Loucy (cell line): ENCODE measurements around the gene MX2.

Source experiments
- H2AFZ ChIP-seq: fragments of 200-600 bp; sonication (generic); 2 replicates; pipeline ENCODE4 v1.6.0; 2016; ENCODE audit warnings: antibody characterized with exemption, mild to moderate bottlenecking, low read length, moderate library complexity
- H3F3A ChIP-seq: fragments of 200-600 bp; 2 replicates; pipeline ENCODE4 v1.6.0; 2016; ENCODE audit warnings: antibody characterized with exemption, low read depth, mild to moderate bottlenecking
- H3K27me3 ChIP-seq: fragments of 200-600 bp; sonication (generic); 2 replicates; pipeline ENCODE4 v1.6.1; 2014; ENCODE audit warnings: low read length, mild to moderate bottlenecking; ENCODE audit not compliant: insufficient read depth, poor library complexity, severe bottlenecking
- H3K36me3 ChIP-seq: fragments of 200-600 bp; sonication (generic); 2 replicates; pipeline ENCODE4 v1.6.1; 2016; ENCODE audit warnings: low read length; ENCODE audit not compliant: insufficient read depth
- H3K4me1 ChIP-seq: fragments of 200-600 bp; sonication (generic); 2 replicates; pipeline ENCODE4 v1.5.1; 2014; ENCODE audit warnings: low read length, mild to moderate bottlenecking; ENCODE audit not compliant: insufficient read depth, poor library complexity, severe bottlenecking
- H3K4me2 ChIP-seq: fragments of 200-600 bp; sonication (generic); 2 replicates; pipeline ENCODE4 v1.6.0; 2014; ENCODE audit warnings: antibody characterized with exemption, low read length, low read depth, mild to moderate bottlenecking; ENCODE audit not compliant: poor library complexity, severe bottlenecking
- H3K4me3 ChIP-seq: fragments of 200-600 bp; sonication (generic); 2 replicates; pipeline ENCODE4 v1.5.1; 2014; ENCODE audit warnings: low read length, mild to moderate bottlenecking, mixed read lengths; ENCODE audit not compliant: poor library complexity, severe bottlenecking
- H3K79me2 ChIP-seq: fragments of 200-600 bp; sonication (generic); 2 replicates; pipeline ENCODE4 v1.6.1; 2014; ENCODE audit warnings: low read length; ENCODE audit not compliant: insufficient read depth
- H3K9ac ChIP-seq: fragments of 200-600 bp; sonication (generic); 2 replicates; pipeline ENCODE4 v1.6.0; 2014; ENCODE audit warnings: mild to moderate bottlenecking, low read depth, low read length, moderate library complexity; ENCODE audit not compliant: poor library complexity, severe bottlenecking
- H3K9me2 ChIP-seq: fragments of 200-600 bp; sonication (generic); replicated peaks from 2 replicates; pipeline ENCODE4 v1.6.1; 2016; ENCODE audit warnings: low read depth, low read length, mixed read lengths
- H3K9me3 ChIP-seq: fragments of 200-600 bp; sonication (generic); 2 replicates; pipeline ENCODE4 v1.6.1; 2014; ENCODE audit warnings: mild to moderate bottlenecking, antibody characterized with exemption, low read length, low read depth; ENCODE audit not compliant: insufficient read depth
- H4K20me1 ChIP-seq: fragments of 200-600 bp; sonication (generic); 2 replicates; pipeline ENCODE4 v1.6.0; 2014; ENCODE audit warnings: antibody characterized with exemption, low read length, mild to moderate bottlenecking; ENCODE audit not compliant: insufficient read depth, poor library complexity, severe bottlenecking
- EZH2phosphoT487 ChIP-seq: fragments of 200-600 bp; IDR thresholded peaks from 2 replicates; pipeline ENCODE4 v1.6.1; 2018; ENCODE audit warnings: antibody characterized with exemption, mild to moderate bottlenecking, moderate library complexity, borderline replicate concordance
- TF ChIP-seq, protein P1 (sequence below): fragments of 200-600 bp; sonication (generic); conservative IDR thresholded peaks from 2 replicates; pipeline ENCODE4 v1.5.1; 2014; ENCODE audit warnings: mild to moderate bottlenecking, antibody characterized with exemption, low read length

MX2 gene

DNA sequence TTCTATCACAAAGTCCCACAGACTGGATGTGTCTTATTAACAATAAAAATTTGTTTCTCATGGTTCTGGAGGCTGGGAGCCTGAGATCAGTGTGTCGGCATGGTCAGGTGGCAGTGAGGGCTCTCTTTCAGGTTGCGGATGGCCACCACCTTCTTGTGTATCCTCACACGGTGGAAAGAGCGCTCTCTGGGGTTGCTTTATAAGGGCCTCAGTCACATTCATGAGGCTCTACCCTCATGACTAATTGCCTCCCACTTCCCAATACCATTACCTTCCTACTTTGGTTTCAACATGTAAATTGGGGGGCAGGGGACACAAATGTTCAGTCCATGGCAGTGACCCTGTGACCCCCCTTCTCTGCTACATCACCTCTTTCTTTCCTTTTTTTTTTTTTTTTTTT, 43.5 kb downstream of the MX2 start:
- peaks cover 62% of the 10 kb centered on the region; the same call in 1 of the 2 replicates for H3K36me3 ChIP-seq

DNA sequence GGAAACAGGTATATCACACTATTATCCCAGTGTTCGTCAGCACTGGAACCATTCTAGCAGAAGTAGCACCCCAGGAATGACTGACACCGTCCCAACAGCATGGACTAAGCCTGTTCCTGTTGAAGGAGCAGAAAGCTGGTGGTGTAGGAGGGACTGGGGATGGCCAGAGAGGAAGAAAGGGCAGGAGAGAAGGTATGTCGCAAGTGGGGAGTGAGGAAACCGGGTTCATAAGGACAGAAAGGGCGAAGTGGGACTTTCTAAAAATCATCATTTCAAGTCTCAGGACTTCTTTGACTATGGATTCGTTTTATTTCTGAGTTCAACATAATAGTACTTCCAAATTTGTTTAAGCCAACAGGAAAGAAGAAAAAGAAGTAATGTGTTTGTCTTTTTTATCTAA, 44.5 kb downstream of the MX2 start:
- no peaks in the 10 kb centered on the region for H4K20me1 ChIP-seq
- no peak overlapping the region for H2AFZ ChIP-seq
- peaks cover 60% of the 10 kb centered on the region; the same call in 1 of the 2 replicates for H3K36me3 ChIP-seq
- TF ChIP-seq, protein P1, sequence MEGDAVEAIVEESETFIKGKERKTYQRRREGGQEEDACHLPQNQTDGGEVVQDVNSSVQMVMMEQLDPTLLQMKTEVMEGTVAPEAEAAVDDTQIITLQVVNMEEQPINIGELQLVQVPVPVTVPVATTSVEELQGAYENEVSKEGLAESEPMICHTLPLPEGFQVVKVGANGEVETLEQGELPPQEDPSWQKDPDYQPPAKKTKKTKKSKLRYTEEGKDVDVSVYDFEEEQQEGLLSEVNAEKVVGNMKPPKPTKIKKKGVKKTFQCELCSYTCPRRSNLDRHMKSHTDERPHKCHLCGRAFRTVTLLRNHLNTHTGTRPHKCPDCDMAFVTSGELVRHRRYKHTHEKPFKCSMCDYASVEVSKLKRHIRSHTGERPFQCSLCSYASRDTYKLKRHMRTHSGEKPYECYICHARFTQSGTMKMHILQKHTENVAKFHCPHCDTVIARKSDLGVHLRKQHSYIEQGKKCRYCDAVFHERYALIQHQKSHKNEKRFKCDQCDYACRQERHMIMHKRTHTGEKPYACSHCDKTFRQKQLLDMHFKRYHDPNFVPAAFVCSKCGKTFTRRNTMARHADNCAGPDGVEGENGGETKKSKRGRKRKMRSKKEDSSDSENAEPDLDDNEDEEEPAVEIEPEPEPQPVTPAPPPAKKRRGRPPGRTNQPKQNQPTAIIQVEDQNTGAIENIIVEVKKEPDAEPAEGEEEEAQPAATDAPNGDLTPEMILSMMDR, result no peak
- no peak for TF ChIP-seq EZH2phosphoT487
- no peaks in the 10 kb centered on the region for H3K9me2 ChIP-seq
- no peaks in the 10 kb centered on the region for H3K79me2 ChIP-seq
- H3F3A ChIP-seq, result no peaks in the 10 kb centered on the region
- no peaks in the 10 kb centered on the region for H3K4me1 ChIP-seq
- no peak overlapping the region for H3K4me2 ChIP-seq
- H3K4me3 ChIP-seq, result no peak overlapping the region
- H3K9ac ChIP-seq, result no peak overlapping the region
- no peaks in the 10 kb centered on the region for H3K9me3 ChIP-seq
- H3K27me3 ChIP-seq, result no peaks in the 10 kb centered on the region

More for the DNA sequence above, 43.5 kb downstream of the MX2 start:
- no peaks in the 10 kb centered on the region for H3K4me1 ChIP-seq
- no peak overlapping the region for H3K4me2 ChIP-seq
- no peaks in the 10 kb centered on the region for H3F3A ChIP-seq
- H3K9me3 ChIP-seq, result no peaks in the 10 kb centered on the region
- TF ChIP-seq EZH2phosphoT487, result no peak
- no peak overlapping the region for H3K9ac ChIP-seq
- no peaks in the 10 kb centered on the region for H3K79me2 ChIP-seq
- H3K27me3 ChIP-seq, result no peaks in the 10 kb centered on the region
- H4K20me1 ChIP-seq, result no peaks in the 10 kb centered on the region
- no peaks in the 10 kb centered on the region for H3K9me2 ChIP-seq
- H2AFZ ChIP-seq, result no peak overlapping the region
- no peak overlapping the region for H3K4me3 ChIP-seq

DNA sequence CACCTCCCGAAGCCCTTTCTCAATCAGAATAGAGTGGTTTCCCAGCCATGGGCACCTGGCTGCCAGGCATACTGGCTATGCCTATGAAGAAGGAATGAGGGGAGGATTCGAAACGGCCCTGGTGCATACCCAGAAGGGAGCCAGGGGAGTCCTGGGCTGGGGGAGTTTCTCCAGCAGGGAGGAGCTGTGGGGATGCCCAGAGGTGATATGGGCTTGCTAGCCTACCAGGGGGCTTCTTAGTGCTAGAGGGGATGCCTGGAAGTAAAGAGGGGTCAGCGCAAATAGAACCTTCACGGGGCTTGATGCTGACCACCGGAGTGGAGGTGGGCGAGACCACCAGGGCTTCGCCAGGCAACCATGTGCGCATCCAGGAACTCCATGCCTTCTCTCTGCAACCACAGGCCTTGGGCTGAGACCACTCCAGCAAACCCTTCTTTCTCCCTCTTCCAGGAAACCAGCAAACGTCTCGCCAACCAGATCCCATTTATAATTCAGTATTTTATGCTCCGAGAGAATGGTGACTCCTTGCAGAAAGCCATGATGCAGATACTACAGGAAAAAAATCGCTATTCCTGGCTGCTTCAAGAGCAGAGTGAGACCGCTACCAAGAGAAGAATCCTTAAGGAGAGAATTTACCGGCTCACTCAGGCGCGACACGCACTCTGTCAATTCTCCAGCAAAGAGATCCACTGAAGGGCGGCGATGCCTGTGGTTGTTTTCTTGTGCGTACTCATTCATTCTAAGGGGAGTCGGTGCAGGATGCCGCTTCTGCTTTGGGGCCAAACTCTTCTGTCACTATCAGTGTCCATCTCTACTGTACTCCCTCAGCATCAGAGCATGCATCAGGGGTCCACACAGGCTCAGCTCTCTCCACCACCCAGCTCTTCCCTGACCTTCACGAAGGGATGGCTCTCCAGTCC, 46.0 kb downstream of the MX2 start:
- 0 out of 2 replicates have a peak, but pooled peaks cover 5% of the 10 kb centered on the region for H3K9me3 ChIP-seq
- H3K79me2 ChIP-seq, result no peaks in the 10 kb centered on the region
- H4K20me1 ChIP-seq, result no peaks in the 10 kb centered on the region
- H2AFZ ChIP-seq, result no peak overlapping the region
- H3K4me1 ChIP-seq, result no peaks in the 10 kb centered on the region
- no peak overlapping the region for H3K4me3 ChIP-seq
- peaks cover 47% of the 10 kb centered on the region; the same call in 1 of the 2 replicates for H3K36me3 ChIP-seq
- H3K27me3 ChIP-seq, result no peaks in the 10 kb centered on the region
- no peak overlapping the region for H3K9ac ChIP-seq
- H3F3A ChIP-seq, result no peaks in the 10 kb centered on the region
- H3K4me2 ChIP-seq, result no peak overlapping the region
- TF ChIP-seq, protein P1, result no peak
- TF ChIP-seq EZH2phosphoT487, result no peak
- H3K9me2 ChIP-seq, result no peaks in the 10 kb centered on the region
